GM21367 (cell line): ENCODE data around the gene ID2.
"Not testable (repeated sequence)": the region's sequence is repeated elsewhere in the genome, so short reads cannot be mapped to it uniquely, and the experiment has no call there.

Experiments used
- ATAC-seq: cut with Tn5 transposase; IDR thresholded peaks from one replicate; pipeline ENCODE4 v1.9.1; 2021; ENCODE audit not compliant: unreplicated experiment

Gene ID2

GRCh38 chr2:8725838-8726237 is 44.0 kb downstream of the ID2 start:
- ATAC-seq, result no peak

GRCh38 chr2:8728305-8729015 is 46.6 kb downstream of the ID2 start:
- no peak for ATAC-seq

DNA sequence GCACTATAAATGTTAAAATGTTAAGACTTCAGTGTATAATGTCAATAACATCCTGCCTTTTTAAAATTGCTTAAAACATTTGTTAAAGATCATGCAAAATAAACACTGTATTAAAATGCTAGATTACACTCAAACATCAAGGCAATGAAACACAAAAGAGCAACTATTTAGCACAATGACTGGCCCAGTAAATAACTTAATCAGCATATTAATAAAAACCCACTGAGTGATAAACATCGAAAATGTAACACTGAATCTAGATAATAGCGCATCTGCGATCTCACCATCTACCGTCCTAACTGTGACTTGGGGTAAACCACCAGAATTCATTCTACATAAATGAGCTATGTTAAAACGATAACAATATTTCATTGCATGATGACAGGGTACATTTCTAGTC is 47.2 kb downstream of the ID2 start:
- not testable (repeated sequence) for ATAC-seq

DNA sequence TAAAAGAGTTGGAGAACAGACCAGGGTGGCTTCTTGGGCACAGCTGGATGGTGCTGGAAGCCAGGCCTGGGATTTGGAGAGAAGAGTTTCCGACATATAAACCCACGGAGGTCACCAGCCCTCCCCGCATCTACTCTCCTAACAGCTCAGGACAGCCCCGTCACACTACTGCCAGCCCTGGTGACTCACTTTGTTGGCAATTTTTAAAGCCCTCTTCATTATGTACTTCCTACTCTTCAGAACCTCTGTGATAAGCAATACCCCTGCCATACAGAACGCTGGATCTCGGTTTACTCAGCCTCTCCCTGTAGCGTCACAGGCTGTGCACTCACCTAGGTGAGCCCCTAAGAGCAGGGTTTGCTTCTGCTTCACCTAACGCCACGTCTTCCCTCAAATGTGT is 48.1 kb downstream of the ID2 start:
- no peak for ATAC-seq

DNA sequence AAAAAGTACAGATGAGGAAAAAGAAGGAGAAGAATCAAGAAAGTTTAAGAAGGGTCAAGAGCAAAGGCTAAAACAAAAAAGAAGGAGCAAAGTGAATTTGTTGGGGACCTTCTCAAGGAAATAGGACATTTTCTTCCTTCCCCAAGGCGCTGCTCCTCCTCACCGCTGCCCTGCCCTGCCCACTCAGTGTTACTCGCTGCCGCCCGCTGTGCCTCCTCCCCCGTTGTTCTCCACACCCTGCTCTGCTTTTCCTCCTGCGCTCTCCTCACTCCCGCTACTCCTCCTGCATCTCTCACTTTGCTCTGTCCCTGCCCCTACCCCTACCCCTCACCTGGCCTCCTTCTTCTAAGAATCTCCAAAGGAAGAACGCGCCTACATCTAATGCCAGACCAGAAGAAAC is 50.7 kb downstream of the ID2 start:
- ATAC-seq, result no peak
